Measurements from ENCODE around the gene OR51B6. TPM values are rescaled to one million over a fixed set of nuclear protein-coding genes. Genes with fewer than 3 reads are reported as not detected.
A peak's percentile ranks its signal among the peaks of the same experiment; 100 is the strongest.
"Not testable (repeated sequence)": the region's sequence is repeated elsewhere in the genome, so short reads cannot be mapped to it uniquely, and the experiment has no call there.

OR51B6 gene
- total and polyA plus RNA-seq, 2 of the 13 experiments (the other 11 are each of a cell fraction or from before 2014, with no cell fraction given): not detected

GRCh38 chr11:5310423-5310822, 40.9 kb upstream of the OR51B6 start:
- Histone ChIP-seq H2AFZ (ENCODE audit: low read length) (no peak overlapping the region), H3K4me2 (ENCODE audit: low read depth, low read length) (no peak overlapping the region), H3K79me2 (ENCODE audit: insufficient read depth, low read length) (no peaks in the 10 kb centered on the region), H3K4me3 (replicated peaks in 1 of 3; ENCODE audit: insufficient read depth in 1 of 3, low read depth in 2 of 3, low read length in 3 of 3) (no peak overlapping the region), H3K27ac (ENCODE audit: extremely low read length, insufficient read depth, low read length) (no peak overlapping the region), H3K9me3 (ENCODE audit: low read length) (no peaks in the 10 kb centered on the region), H3K4me1 (ENCODE audit: insufficient read depth, low read length) (no peaks in the 10 kb centered on the region), H3K36me3 (replicated peaks in 1 of 2; ENCODE audit: control insufficient read depth in 1 of 2, insufficient read depth in 2 of 2, low read length in 2 of 2) (no peaks in the 10 kb centered on the region), H4K20me1 (ENCODE audit: insufficient read depth, low read length) (no peaks in the 10 kb centered on the region), H3K27me3 (ENCODE audit: control insufficient read depth in 1 of 2, insufficient read depth in 2 of 2, low read length in 2 of 2) (peaks cover 0 to 4% of the 10 kb centered on the region in 2 experiments; a peak in 2 of 5 replicates), H3K9ac (ENCODE audit: insufficient read depth, low read depth, low read length) (no peak overlapping the region)
- FAIRE-seq (no peak), DNase-seq (ENCODE audit: low spot score) (no peak), ATAC-seq (no peak)
- TF ChIP-seq ZNF629 (CRISPR knock-in tag; conservative IDR thresholded peaks at IDR 0.05): no peak
- peak; percentile 38; the same call in 1 of the 2 replicates for TF ChIP-seq CEBPB (IDR thresholded peaks at IDR 0.05; ENCODE audit: borderline replicate concordance, low read depth, low read length)
- no TSS peak for BruUV-seq (replicated peaks)
- 30% methylated on average over 1 of the region's 1 CpG for WGBS (ENCODE audit: low lambda C conversion rate)
- ChIA-PET POLR2A (no interaction called here), CTCF (ENCODE audit: low intra/inter-chr PET ratio, low total read pairs) (no interaction called here)
- intact Hi-C loops (cut with micrococcal nuclease; ENCODE audit: unreplicated experiment): no loop called here
- in situ Hi-C loops (cut with HindIII; ENCODE audit: extremely low pct_ligation_motif_present, low pct_unique_long_range_greater_than_20kb): no loop called here

- H3K36me3 ChIP-seq (replicated peaks in 1 of 2; ENCODE audit: control insufficient read depth in 1 of 2, insufficient read depth in 2 of 2, low read length in 2 of 2); BruUV-seq (replicated peaks); H3K9me3 ChIP-seq (ENCODE audit: low read length); CTCF ChIA-PET (ENCODE audit: low intra/inter-chr PET ratio, low total read pairs); DNase-seq (ENCODE audit: low spot score); in situ Hi-C loops (cut with HindIII; ENCODE audit: extremely low pct_ligation_motif_present, low pct_unique_long_range_greater_than_20kb); H3K9ac ChIP-seq (ENCODE audit: insufficient read depth, low read depth, low read length); FAIRE-seq; H2AFZ ChIP-seq (ENCODE audit: low read length); H3K27ac ChIP-seq (ENCODE audit: extremely low read length, insufficient read depth, low read length); H3K4me3 ChIP-seq (replicated peaks in 1 of 3; ENCODE audit: insufficient read depth in 1 of 3, low read depth in 2 of 3, low read length in 3 of 3); intact Hi-C loops (cut with micrococcal nuclease; ENCODE audit: unreplicated experiment); H3K27me3 ChIP-seq (ENCODE audit: control insufficient read depth in 1 of 2, insufficient read depth in 2 of 2, low read length in 2 of 2); H3K79me2 ChIP-seq (ENCODE audit: insufficient read depth, low read length); ATAC-seq; POLR2A ChIA-PET; H4K20me1 ChIP-seq (ENCODE audit: insufficient read depth, low read length); H3K4me2 ChIP-seq (ENCODE audit: low read depth, low read length); H3K4me1 ChIP-seq (ENCODE audit: insufficient read depth, low read length): not testable (repeated sequence)
- TF ChIP-seq, protein P1, sequence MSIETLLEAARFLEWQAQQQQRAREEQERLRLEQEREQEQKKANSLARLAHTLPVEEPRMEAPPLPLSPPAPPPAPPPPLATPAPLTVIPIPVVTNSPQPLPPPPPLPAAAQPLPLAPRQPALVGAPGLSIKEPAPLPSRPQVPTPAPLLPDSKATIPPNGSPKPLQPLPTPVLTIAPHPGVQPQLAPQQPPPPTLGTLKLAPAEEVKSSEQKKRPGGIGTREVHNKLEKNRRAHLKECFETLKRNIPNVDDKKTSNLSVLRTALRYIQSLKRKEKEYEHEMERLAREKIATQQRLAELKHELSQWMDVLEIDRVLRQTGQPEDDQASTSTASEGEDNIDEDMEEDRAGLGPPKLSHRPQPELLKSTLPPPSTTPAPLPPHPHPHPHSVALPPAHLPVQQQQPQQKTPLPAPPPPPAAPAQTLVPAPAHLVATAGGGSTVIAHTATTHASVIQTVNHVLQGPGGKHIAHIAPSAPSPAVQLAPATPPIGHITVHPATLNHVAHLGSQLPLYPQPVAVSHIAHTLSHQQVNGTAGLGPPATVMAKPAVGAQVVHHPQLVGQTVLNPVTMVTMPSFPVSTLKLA (IDR thresholded peaks at IDR 0.05): peak; percentile 32; the same call in 1 of the 2 replicates
- whole genome bisulfite sequencing (ENCODE audit: low lambda C conversion rate): 0% methylated on average over 3 of the region's 3 CpGs
Measured at GRCh38 chr11:5313326-5314023, 37.8 kb upstream of the OR51B6 start.
